LNCaP clone FGC (cell line): Measurements from ENCODE around the gene COPS8.

Experiments used
- DNase-seq: peaks from one replicate; pipeline ENCODE4 v3.0.0-alpha.2; 2011; ENCODE audit warnings: low read depth
- H3K4me3 ChIP-seq: 2 replicates; pipeline ENCODE4 v1.5.1; 2011; ENCODE audit warnings: mild to moderate bottlenecking, low read depth, low read length, control low read depth
- TF ChIP-seq, protein P1 (sequence below): IDR thresholded peaks from 2 replicates; pipeline ENCODE4 v1.5.1; 2012; ENCODE audit warnings: mild to moderate bottlenecking; ENCODE audit not compliant: control insufficient read depth, insufficient read depth; ENCODE audit errors: extremely low read depth

COPS8 gene

DNA sequence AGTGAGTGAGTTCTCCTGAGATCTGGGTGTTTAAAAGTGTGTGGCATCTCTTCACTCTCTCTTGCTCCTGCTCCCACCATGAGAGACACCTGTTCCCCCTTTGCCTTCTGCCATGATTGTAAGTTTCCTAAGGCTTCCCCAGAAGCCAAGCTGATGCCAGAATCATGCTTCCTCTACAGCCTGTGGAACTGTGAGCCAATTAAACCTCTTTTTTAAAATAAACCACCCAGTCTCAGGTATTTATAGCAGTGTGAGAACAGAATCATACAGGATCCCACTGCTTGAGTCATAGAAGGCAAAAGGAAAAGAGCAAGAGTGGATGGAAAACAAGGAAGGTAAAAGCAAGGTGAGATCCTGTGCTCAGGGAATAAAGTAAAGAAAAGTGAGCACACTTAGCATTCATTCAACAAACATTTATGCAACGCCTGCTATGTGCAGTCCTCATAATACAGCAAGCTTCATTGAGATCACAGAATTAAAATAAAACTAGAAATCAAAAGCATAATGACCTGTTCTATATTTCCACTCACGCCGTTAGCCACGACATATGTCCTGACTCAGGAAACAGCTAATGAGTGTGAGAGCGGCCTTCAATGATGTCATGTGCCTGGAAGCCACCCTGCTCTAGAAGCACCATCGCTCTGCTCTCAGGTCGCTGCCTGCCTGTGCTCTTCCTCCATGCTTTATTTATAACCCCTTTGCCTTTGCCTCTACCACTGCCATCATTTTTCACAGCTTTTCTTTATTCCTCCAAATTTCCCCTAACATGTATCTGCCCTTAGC lies 11.3 kb upstream of the COPS8 start:
- TF ChIP-seq, protein P1, sequence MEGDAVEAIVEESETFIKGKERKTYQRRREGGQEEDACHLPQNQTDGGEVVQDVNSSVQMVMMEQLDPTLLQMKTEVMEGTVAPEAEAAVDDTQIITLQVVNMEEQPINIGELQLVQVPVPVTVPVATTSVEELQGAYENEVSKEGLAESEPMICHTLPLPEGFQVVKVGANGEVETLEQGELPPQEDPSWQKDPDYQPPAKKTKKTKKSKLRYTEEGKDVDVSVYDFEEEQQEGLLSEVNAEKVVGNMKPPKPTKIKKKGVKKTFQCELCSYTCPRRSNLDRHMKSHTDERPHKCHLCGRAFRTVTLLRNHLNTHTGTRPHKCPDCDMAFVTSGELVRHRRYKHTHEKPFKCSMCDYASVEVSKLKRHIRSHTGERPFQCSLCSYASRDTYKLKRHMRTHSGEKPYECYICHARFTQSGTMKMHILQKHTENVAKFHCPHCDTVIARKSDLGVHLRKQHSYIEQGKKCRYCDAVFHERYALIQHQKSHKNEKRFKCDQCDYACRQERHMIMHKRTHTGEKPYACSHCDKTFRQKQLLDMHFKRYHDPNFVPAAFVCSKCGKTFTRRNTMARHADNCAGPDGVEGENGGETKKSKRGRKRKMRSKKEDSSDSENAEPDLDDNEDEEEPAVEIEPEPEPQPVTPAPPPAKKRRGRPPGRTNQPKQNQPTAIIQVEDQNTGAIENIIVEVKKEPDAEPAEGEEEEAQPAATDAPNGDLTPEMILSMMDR: no peak
- no peak overlapping the region for H3K4me3 ChIP-seq
- DNase-seq: no peak

DNA sequence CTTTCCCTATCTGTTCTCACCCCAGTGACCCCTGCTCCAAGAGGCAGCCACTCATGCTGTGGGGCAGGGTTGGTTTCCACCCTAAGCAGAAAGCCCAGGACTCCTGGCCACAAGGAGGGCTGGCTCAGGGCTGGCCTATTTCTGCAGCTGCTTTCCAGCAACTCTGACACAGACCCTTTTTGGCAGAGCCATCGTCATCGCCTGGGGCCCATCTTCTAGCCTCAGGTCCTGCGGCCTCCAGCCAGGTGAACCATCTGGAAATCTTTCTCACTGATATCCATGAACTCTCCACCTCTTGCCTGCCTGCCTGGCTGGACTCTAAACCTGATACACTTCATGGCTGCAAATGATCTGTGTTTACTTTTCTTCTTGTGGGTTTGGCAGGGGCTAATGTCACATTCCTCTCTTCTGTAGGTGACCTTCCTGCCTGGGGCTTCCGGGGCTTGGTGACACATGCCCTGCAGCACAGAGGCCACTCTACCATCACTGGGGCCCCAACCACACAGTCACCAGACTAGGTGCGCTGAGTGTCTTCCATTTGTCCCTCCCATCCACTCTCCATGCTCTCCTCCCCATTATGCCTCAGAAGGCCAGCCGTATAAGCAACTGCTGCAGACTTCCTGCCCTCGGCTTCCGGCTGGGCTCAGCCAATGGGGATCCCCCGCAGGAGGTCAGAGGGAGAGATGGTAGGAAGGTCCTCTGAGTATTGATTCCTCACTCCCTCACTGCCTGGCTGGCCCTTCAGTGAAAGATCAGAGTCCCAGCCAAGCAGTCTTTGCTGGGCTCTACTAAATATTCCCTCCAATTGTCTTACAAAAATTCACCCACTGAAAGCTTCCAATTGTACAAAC lies 9.7 kb upstream of the COPS8 start:
- H3K4me3 ChIP-seq: no peak overlapping the region
- DNase-seq: no peak
- TF ChIP-seq, protein P1: no peak

DNA sequence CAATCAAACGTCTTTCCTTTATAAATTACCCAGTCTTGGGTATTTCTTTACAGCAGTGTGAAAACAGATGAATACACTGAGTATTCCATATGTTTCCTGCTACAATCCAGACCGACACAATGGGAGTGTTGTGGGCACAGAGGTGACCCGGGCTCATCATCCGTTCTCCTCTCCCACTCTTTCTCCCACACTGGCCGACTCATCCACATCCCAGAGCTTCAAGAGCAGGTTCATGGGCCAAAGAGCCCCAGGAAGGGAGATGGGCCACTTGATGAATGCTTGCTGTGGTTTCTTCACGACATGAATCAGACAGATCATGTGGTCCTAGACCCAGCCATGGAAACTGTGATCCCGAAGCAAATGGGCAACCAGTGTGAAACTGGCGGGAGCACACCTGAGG lies 4.1 kb upstream of the COPS8 start:
- no peak for DNase-seq
- H3K4me3 ChIP-seq: no peak overlapping the region
- TF ChIP-seq, protein P1: no peak

DNA sequence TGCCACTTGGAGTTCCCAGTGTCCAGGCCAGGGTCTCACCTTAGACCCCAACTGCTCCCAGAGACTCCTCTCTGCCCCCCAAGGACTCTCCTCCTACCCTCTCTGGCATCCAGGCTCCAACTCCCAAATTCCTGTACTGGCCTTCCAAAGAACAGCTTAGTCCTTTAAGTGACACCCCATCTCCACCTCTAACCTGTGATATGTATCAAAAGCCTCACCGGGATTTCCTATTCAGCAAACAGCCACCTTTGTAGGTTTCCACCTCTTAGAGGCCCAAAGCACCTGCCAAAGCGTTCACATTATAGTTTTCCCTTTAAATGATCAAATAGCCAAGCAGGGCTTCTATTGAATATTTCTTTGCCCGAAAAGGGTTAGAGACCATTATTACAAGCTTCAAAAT lies 2.7 kb upstream of the COPS8 start:
- TF ChIP-seq, protein P1: no peak
- H3K4me3 ChIP-seq: no peak overlapping the region
- DNase-seq: no peak

DNA sequence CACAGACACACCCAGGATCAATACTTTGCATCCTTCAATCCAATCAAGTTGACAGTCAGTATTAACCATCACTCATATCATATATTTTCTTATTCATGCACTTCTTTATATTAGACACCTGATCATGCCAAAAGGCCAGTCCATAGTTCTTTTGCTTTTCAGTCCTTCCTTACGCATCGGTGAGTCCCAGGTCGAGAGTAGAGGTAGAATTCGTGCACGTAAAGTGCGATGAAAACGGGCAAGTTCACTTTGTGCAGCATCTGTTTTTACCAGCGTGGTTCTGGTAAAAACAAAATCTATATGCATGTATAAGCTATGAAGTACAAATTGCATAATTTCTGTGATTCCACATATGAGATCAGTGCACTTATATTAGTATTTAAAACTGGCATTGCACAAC lies 1.2 kb upstream of the COPS8 start:
- peak overlapping the region; percentile 94 for H3K4me3 ChIP-seq
- no peak for DNase-seq
- TF ChIP-seq, protein P1: no peak

DNA sequence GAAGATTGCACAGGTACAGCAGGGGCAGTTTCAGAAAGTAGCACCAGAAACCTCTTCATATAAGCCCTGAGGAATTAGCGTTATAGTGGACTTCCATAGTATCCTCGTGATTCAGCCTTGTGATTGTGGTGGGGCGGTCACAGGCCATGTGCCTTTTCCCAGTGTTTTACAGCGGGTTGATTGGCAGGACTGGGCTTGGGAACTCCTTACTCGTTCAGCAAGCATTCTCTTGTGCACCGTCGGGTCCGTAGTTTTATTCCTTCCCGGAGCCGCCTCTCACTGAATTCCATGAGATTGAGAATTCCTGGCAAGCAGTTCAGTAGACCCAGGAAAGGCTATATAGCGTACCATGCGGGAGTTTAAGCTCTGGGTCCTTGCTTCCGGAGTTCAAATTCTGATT lies 5.2 kb downstream of the COPS8 start:
- no peak for DNase-seq
- no peak overlapping the region for H3K4me3 ChIP-seq
- TF ChIP-seq, protein P1: no peak
